ENCODE measurements around the gene EFHD1.
"Not testable (repeated sequence)": the region's sequence is repeated elsewhere in the genome, so short reads cannot be mapped to it uniquely, and the experiment has no call there.

The EFHD1 gene

GRCh38 chr2:232632904-232633412 is 446 bp upstream of the EFHD1 start:
- Mint-ChIP-seq H3K27ac (no peak overlapping the region), H3K4me3 (peak overlapping the region; percentile 74 to 77 (median 74)), H3K27me3 (ENCODE audit: low read depth) (peaks cover 49% of the 10 kb centered on the region), H3K4me1 (peaks cover 11% of the 10 kb centered on the region), H3K36me3 (ENCODE audit: low read depth) (no peaks in the 10 kb centered on the region), H3K9me3 (no peaks in the 10 kb centered on the region)
- TF ChIP-seq CTCF (IDR thresholded peaks at IDR 0.05; ENCODE audit: unreplicated experiment in 3 of 3) = no peak

GRCh38 chr2:232634206-232635150 is 1.1 kb downstream of the EFHD1 start:
- H3K36me3 Mint-ChIP-seq (ENCODE audit: low read depth) = no peaks in the 10 kb centered on the region
- TF ChIP-seq CTCF (IDR thresholded peaks at IDR 0.05; ENCODE audit: unreplicated experiment in 3 of 3) = no peak
- peak overlapping the region; percentile 74 to 86 (median 82) for H3K4me3 Mint-ChIP-seq
- H3K9me3 Mint-ChIP-seq = no peaks in the 10 kb centered on the region
- peaks cover 52% of the 10 kb centered on the region for H3K27me3 Mint-ChIP-seq (ENCODE audit: low read depth)
- H3K4me1 Mint-ChIP-seq = peaks cover 11% of the 10 kb centered on the region
- peak overlapping the region in 1 of 3 experiments; percentile 42 for H3K27ac Mint-ChIP-seq

- Mint-ChIP-seq H3K4me3 (peak overlapping the region; percentile 74 to 86 (median 82)), H3K4me1 (peaks cover 11% of the 10 kb centered on the region), H3K27me3 (ENCODE audit: low read depth) (peaks cover 47% of the 10 kb centered on the region)
- not testable (repeated sequence) for H3K27ac Mint-ChIP-seq; H3K36me3 Mint-ChIP-seq (ENCODE audit: low read depth); H3K9me3 Mint-ChIP-seq
These were observed 2.0 kb downstream of the EFHD1 start for GRCh38 chr2:232635376-232635775.

- no peaks in the 10 kb centered on the region for H3K9me3 Mint-ChIP-seq
- no peak for TF ChIP-seq CTCF (IDR thresholded peaks at IDR 0.05; ENCODE audit: unreplicated experiment in 3 of 3)
- no peaks in the 10 kb centered on the region for H3K36me3 Mint-ChIP-seq (ENCODE audit: low read depth)
- H3K27ac Mint-ChIP-seq = no peak overlapping the region
- peak overlapping the region; percentile 61 to 74 (median 63) for H3K4me3 Mint-ChIP-seq
- peaks cover 47% of the 10 kb centered on the region for H3K27me3 Mint-ChIP-seq (ENCODE audit: low read depth)
- H3K4me1 Mint-ChIP-seq = peaks cover 11% of the 10 kb centered on the region
These were observed 2.4 kb downstream of the EFHD1 start for GRCh38 chr2:232635820-232636219.

GRCh38 chr2:232636788-232637420 is 3.5 kb downstream of the EFHD1 start:
- Mint-ChIP-seq H3K4me1 (peaks cover 11% of the 10 kb centered on the region), H3K27ac (peak overlapping the region in 1 of 3 experiments; percentile 14), H3K36me3 (ENCODE audit: low read depth) (no peaks in the 10 kb centered on the region), H3K27me3 (ENCODE audit: low read depth) (peaks cover 47% of the 10 kb centered on the region), H3K9me3 (no peaks in the 10 kb centered on the region), H3K4me3 (peak overlapping the region; percentile 3 to 26 (median 19))
- no peak for TF ChIP-seq CTCF (IDR thresholded peaks at IDR 0.05; ENCODE audit: unreplicated experiment in 3 of 3)

- Mint-ChIP-seq H3K4me1 (peaks cover 5% of the 10 kb centered on the region), H3K36me3 (ENCODE audit: low read depth) (no peaks in the 10 kb centered on the region), H3K4me3 (no peak overlapping the region), H3K9me3 (no peaks in the 10 kb centered on the region), H3K27me3 (ENCODE audit: low read depth) (peaks cover 39% of the 10 kb centered on the region), H3K27ac (peak overlapping the region in 1 of 3 experiments; percentile 48)
- no peak for TF ChIP-seq CTCF (IDR thresholded peaks at IDR 0.05; ENCODE audit: unreplicated experiment in 3 of 3)
These were observed 4.6 kb downstream of the EFHD1 start for GRCh38 chr2:232637866-232638583.

Measured in nephron (organoid).